ENCODE data around the gene GALNT6.

The GALNT6 gene

DNA sequence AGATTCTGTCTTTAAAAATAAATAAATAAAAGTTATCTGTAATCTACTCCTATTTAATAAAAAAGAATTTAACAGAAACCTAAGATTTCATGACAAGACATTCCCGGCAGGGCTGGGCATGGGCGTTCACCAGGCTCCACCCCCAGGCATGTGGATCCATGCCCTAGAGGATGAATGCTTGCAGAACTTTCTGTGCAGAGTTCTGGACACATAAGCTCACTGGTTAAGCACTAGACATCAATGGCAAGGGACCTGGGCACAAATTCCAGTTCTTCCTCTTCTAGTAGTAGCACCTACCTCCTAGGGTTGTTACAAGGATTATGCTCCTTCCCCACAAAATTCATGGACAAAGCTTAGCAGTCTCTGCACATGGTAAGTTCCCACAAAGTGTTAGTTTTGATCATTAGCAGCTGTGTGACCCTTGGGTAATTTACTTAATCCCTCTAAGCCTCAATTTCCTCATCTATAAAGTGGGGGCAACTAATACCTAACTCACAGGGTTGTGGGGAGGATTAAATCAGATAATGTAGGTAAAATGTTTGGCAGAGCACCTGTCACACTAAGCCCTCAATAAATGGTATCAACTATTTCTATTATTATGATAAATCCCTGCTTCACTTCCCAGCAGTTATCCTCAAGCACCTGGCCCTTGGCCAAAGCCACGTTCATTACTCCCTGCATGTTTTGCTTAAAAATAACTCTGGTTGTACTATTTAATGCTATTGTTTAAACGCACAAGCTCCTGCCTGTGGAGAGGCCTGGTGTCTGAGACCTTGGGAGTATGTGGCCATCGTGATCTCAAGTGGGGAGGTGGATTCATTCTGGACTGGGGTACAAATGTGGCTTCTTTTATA is 9.8 kb downstream of the GALNT6 start:
- no peak for DNase-seq

GRCh38 chr12:51379571-51379970 is 11.6 kb downstream of the GALNT6 start:
- no peak for DNase-seq

GRCh38 chr12:51378749-51379148 is 12.5 kb downstream of the GALNT6 start:
- DNase-seq, result no peak

- peak; percentile 15 to 58 for DNase-seq
Measured at GRCh38 chr12:51377099-51377984, 13.9 kb downstream of the GALNT6 start.

DNA sequence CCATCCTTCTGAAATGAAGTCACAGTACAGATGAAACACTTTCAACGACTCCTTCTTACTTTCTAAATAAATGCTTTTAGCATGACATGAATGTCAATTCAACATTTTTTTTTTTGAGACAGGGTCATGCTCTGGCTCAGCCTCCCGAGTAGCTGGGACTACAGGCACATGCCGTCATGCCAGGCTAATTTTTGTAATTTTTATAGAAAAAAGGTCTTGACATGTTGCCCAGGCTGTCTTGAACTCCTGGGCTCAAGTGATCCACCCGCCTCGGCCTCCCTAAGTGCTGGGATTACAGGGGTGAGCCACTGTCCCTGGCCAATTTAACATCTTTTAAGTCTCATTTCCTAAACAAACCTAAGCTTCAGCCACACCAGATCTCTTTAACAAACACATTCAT is 16.4 kb downstream of the GALNT6 start:
- DNase-seq, result no peak

DNA sequence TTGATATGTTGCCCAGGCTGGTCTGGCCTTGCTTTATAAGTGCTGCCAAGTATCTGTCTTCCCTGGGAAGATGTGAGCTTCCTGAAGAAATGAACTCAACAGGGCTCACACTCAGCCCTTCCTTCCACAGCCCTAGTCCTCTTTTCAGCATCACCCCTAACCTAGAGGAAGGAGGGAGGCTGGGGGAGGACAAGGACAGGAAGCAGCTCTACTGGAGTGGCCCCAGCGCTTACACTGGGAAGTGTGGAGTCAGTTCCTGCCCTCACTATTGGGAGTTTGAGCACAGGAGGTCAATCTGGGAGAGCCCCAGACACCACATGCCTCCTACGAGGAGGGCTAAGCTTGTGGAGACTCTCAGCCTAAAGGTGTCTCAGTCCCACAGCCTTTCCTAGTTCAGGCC is 16.8 kb downstream of the GALNT6 start:
- DNase-seq, result no peak

DNA sequence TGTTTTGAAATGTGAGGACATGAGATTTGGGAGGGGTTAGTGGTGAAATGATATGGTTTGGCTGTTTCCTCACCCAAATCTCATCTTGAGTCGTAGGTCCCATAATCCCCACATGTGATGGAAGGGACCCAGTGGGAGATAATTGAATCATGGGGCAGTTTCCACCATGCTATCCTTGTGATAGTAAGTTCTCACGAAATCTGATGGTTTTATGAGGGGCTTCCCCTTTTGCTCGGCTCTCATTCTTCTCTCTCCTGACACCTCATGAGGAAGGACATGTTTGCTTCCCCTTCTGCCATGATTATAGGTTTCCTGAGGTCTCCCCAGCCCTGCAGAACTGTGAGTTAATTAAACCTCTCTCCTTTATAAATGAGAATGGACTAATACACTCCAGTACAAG is 18.0 kb downstream of the GALNT6 start:
- DNase-seq, result no peak

DNA sequence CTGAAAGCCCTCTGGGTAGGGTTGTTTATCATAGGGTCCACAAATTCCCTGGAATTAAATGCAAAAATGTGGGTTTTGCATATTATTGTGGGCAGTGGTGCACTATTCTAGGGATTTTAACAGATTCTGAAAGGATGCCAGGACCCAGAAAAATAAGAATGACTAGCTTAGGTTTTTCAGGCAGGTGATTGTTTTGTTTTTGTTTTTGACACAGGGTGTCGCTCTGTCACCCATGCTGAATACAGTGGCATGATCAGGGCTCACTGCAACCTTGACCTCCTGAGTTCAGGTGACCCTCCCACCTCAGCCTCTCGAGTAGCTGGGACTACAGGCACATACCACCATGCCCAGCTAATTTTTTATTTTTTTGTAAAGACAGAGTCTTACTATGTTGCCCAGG is 19.2 kb downstream of the GALNT6 start:
- DNase-seq, result no peak

DNA sequence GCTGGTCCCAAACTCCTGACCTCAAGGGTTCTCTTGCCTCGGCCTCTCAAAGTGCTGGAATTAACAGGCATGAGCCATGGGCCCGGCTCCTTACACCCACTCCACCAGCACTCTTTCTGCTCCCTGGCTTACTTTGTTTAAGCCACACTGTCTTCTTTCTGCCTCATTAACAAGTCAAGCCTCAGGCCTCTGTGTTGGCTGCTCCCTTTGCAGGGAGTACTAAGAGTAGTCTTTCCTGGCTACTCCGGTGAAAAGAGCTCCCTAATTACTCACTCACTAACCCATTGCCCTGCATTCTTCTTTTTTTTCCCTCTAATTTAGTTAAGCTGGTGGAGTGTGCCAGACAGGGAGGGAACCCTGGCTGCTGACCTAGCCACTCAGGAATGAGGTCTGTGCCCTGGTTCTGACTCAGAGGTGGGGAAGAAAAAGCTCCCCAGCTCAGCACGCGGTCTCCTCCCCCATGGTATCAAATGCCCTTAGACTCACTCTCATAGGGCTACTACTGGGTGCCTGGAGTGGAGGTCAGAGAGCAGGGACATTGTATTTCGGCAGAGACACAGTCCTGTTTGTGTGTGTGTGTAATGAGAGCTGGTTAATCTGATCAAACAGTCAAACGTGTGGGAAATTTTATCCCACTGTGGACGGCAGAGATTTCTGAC is 19.8 kb downstream of the GALNT6 start:
- DNase-seq, result peak; percentile 7 to 54

GRCh38 chr12:51370667-51371066 is 20.5 kb downstream of the GALNT6 start:
- DNase-seq, result no peak

- no peak for DNase-seq
Measured at GRCh38 chr12:51369581-51369980, 21.6 kb downstream of the GALNT6 start.

- DNase-seq, result no peak
Measured at GRCh38 chr12:51368640-51369517, 22.3 kb downstream of the GALNT6 start.

GRCh38 chr12:51365276-51365675 is 25.9 kb downstream of the GALNT6 start:
- DNase-seq, result no peak

GRCh38 chr12:51364001-51364400 is 27.2 kb downstream of the GALNT6 start:
- no peak for DNase-seq

DNA sequence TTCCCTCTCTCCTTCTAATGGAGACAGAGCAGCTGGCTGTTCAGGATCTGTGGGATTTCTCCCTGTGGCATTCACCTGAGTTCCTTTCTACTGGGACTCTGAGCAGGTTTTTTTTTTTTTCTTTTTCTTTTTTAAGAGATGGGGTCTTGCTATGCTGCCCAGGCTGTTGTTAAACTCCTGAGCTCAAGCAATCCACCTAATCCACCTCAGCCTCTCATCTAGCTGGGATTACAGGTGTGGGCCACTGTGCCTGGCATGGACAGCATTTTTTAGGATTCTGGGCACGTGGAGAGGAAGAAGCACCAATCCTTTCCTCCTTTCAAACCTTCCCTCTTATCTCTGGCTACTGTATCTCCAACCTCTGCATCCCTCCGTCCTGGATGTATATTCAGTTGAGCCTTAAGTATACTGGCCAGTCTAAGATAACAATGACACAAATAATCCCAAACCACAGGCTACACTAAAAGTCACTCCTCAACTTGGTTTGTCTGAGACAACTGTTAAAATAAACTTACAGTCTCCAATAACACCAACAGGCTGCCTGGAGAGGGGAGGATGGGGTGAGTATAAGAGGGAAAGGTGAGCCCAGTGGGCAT is 28.4 kb downstream of the GALNT6 start:
- DNase-seq, result no peak

DNA sequence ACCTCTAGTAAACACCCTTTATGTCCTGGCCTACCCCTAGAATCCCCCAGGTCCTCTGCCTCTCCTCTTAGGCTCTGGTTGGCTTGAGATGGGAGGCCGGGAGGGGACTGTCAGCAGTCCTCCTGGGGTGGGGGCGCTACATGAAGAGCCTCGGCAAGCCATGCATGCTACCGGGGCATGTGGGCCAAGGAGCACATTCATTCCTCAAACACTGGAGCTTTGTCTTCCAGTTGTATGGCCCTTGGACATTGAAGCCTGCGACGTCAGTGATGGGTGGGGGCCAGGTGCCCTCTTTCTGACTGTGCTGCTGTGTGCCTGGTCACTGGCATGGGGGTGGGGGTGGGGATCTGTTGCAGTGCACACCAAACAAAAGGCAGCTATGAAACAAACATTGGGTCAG is 28.9 kb downstream of the GALNT6 start:
- no peak for DNase-seq

DNA sequence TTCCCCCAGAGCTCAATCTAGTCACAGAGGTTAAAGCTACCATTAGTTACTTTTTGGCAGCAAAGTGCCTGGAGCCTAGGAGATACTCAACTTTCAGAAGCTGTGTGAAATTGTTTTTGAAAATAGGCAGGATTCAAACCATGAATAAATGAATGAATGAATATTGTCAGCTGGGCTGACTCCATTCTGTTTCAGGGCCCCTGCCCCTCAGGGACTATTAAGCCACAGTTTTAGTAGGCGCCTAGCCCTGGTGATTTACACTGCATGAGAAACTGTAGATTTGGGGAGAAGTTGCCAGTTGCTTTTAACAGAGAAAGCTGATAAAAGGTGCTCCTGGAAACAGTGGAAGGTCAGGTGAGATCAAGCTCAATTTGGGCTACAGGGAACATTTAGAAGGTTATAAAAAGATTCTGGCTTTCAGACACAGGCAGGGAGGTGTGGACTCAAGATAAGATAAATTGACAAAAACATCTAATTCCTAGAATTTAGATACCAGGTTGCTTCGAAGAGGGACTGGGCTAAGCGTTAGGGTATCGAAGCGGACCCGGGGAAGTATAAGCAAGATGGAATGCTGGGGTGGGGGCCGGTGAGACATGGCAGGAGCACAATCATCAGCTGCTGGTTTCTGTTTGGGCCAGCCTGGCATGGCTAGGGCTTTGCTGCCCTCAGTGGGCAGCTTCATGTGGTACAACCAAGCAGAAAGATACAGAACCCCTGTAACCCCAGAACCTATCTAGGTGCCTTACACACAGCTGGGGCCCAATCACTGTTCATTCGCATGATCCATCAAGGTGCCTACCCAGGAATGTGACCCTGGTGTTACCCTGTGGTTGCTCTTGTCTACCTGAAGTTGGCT is 29.8 kb downstream of the GALNT6 start:
- DNase-seq, result no peak

- no peak for DNase-seq
Measured at GRCh38 chr12:51360315-51360714, 30.9 kb downstream of the GALNT6 start.

DNA sequence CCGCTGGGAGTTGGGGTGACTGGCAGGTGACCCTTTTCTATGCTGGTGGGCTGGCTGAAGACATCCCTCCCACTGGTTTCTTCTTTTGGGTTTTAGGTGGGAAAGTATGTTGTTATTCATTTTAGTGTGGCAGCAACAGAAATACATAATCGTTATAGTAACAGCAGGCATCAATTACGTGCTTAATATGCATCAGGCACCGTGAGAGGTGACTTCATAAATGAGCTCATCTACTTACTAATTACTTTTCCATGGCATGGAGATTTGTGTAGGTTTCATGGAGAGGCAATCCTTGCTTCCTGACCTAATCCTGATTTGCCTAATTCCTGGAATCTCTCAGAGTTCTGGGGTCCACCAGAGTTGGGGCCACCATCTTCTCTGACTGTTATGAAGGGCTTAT is 31.4 kb downstream of the GALNT6 start:
- DNase-seq, result no peak

DNA sequence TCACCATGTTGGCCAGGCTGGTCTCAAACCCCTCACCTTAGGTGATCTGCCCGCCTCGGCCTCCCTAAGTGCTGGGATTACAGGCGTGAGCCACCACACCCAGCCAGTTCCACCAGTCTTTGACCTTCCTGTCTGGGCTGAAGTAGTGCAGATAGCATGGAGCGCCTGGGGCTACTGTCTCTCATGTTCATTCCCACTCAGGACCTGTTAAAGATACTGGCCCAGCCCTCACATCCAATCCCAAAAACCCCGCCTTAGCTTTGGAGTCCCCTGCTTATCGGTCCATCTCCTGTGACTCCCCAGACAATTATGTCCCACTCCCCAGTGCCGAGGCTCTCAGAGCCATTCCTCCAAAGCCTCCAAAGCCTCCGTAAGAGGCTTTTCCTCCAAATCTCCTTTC is 32.7 kb downstream of the GALNT6 start:
- no peak for DNase-seq

All from NCI-H446 (cell line).